Stimulated activated naive CD8-positive, alpha-beta T cell treated with anti-CD3 and anti-CD28 coated beads, Interleukin-15, amount 100 ng/mL, for 72 hours (primary cell): Measurements from ENCODE around the gene SAG.

ENCODE experiments used
- ATAC-seq: fragments of 150-1000 bp; cut with Tn5 transposase; 2 replicates; pipeline ENCODE4 v1.10.0; 2021; ENCODE audit warnings: mild to moderate bottlenecking, moderate library complexity
- DNase-seq, 2 donors: peaks; one replicate each; pipeline ENCODE4 v3.0.0; 2021 to 2022
- H3K27ac Mint-ChIP-seq, 2 donors: one replicate each; pipeline ENCODE4 v1.8.0; 2022; ENCODE audit warnings: mild to moderate bottlenecking in 2 of 2, mixed read lengths in 2 of 2, moderate library complexity in 2 of 2
- H3K27me3 Mint-ChIP-seq: one replicate; pipeline ENCODE4 v1.8.0; 2022; ENCODE audit warnings: mixed read lengths
- H3K4me1 Mint-ChIP-seq: one replicate; pipeline ENCODE4 v1.8.0; 2022; ENCODE audit warnings: mild to moderate bottlenecking, mixed read lengths
- H3K4me3 Mint-ChIP-seq, 2 donors: one replicate each; pipeline ENCODE4 v1.8.0; 2022; ENCODE audit warnings: mild to moderate bottlenecking in 2 of 2, mixed read lengths in 2 of 2, moderate library complexity in 1 of 2
- H3K9me3 Mint-ChIP-seq, 2 donors: one replicate each; pipeline ENCODE4 v1.8.0; 2022; ENCODE audit warnings: mixed read lengths in 2 of 2

SAG gene

DNA sequence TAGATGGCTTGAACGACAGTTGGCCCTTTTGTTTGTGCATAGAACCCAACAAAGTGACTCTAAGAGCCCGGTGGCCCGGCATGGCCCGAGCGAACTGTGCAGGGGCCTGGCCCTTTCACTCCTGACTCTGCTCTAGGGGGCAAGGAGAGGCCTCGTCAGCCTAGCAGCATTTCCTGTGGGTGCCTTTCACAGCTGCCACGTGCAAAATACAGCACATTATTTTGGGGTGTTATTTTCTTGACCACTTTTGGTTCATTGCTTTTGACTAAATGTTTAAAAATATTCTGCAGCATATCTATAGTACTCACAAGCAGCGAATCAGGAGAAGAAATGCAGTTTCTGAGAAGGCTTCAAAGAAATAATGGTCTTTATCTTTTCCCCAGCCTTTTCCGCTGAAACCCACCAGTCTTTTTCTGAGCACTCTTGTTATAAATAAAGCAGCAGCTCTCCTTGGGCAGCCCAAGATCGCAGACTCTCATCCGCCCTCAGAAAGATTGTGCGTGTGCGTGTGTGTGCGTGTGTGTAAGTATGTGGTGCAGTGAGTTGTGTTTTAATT lies 78.0 kb downstream of the SAG start:
- DNase-seq, result no peak
- Mint-ChIP-seq H3K9me3 (no peaks in the 10 kb centered on the region), H3K4me3 (peak overlapping the region; percentile 72 to 76), H3K4me1 (peaks cover 92% of the 10 kb centered on the region), H3K27me3 (no peaks in the 10 kb centered on the region), H3K27ac (peak overlapping the region; percentile 87 to 94)
- ATAC-seq, result peak; percentile 72

- peak; percentile 61 for ATAC-seq
- Mint-ChIP-seq H3K4me3 (peak overlapping the region; percentile 72 to 76), H3K4me1 (peaks cover 83% of the 10 kb centered on the region), H3K27me3 (no peaks in the 10 kb centered on the region), H3K9me3 (no peaks in the 10 kb centered on the region), H3K27ac (peak overlapping the region; percentile 51 to 87)
- DNase-seq, result no peak
Observed at GRCh38 chr2:233386382-233387041, 78.9 kb downstream of the SAG start.

DNA sequence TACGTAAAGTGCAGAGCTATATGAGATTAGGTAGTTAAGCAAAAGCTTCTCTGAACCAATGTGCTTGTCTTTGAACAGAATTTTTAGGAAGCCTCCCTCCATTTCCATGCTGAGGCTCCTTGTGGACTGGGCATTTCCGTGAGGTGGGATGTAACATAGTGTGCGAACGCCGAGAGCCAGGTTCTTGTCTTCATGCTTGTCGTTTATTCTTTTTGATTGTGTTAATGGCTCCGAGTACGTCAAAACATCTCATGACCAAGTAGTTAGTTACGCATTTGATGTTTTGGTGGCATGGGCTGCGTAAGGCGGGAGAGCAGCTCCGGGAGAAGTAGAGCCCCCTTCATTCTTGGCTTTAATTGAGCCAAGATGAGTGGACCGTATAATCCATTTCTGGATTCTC lies 79.6 kb downstream of the SAG start:
- DNase-seq (no peak), ATAC-seq (no peak)
- peaks cover 76% of the 10 kb centered on the region for H3K4me1 Mint-ChIP-seq
- H3K9me3 Mint-ChIP-seq, result no peaks in the 10 kb centered on the region
- peak overlapping the region; percentile 9 to 72 for H3K4me3 Mint-ChIP-seq
- peak overlapping the region; percentile 52 to 72 for H3K27ac Mint-ChIP-seq
- no peaks in the 10 kb centered on the region for H3K27me3 Mint-ChIP-seq

DNA sequence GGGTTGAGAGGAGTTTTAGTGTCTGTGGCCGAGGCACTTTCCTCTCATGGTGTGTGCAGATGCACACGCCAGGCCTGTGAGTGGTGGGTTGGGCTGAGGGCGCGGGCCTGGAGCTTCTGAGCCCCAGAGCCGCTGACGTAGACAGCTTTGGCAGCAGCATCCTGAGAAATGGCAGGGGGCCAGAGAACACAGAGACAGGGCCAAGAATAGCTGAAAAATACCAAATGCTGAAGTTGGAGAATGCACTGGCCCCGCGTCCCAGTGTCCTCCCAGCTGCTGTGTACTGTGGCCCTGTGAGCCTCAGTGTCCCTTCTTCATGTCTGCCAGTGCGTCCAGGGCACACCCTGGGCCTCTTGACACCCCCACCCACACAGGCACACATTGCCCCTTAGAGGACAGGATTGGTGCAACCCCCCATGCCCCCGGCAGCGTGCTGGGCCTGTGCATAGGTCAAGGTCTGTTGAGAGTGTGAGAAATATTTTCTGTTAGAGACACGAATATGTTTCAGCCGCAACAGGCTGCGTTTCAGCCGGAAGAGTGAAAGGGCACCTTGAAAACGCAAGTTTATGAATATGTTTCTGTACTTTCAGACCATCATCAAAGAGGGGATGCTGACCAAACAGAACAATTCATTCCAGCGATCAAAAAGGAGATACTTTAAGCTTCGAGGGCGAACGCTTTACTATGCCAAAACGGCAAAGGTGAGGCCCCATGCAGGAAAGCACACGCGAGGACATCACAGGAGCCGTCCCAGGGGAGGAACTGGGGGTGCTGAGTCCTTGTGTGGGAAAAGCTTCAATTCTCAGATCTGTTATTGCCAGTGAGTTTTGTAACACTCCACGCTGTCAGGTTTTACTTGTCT lies 80.3 kb downstream of the SAG start:
- no peaks in the 10 kb centered on the region for H3K9me3 Mint-ChIP-seq
- ATAC-seq (no peak), DNase-seq (no peak)
- peaks cover 69% of the 10 kb centered on the region for H3K4me1 Mint-ChIP-seq
- no peak overlapping the region for H3K27ac Mint-ChIP-seq
- H3K4me3 Mint-ChIP-seq, result peak overlapping the region in 1 of 2 donors; percentile 72
- no peaks in the 10 kb centered on the region for H3K27me3 Mint-ChIP-seq

DNA sequence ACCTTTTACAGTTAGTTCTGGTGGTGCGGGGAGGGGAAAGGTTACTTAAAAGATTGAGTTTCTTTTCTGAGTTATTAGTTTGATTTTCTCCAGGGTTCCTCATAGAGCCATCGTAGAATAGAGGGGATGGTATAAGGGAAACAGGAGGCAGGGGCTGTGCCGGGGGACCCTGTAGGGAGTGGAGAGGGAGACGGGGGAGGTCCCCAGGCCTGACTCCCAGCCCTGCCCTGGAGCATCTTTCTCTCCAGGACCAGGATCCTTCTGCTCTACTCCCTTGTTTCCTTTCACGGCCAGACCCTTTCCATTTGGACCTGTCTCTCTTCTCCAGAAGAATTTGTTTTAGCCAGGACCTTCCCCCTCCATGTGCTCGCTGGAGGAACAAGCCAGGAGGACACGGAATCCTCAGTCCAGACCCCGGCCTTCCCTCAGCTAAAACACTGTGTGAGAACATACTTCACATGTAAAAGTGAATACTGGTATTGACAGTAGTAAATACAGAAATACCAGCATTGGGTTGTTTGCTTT lies 82.0 kb downstream of the SAG start:
- H3K4me3 Mint-ChIP-seq, result no peak overlapping the region
- no peaks in the 10 kb centered on the region for H3K9me3 Mint-ChIP-seq
- ATAC-seq, result no peak
- peaks cover 54% of the 10 kb centered on the region for H3K4me1 Mint-ChIP-seq
- no peak for DNase-seq
- no peaks in the 10 kb centered on the region for H3K27me3 Mint-ChIP-seq
- H3K27ac Mint-ChIP-seq, result no peak overlapping the region

DNA sequence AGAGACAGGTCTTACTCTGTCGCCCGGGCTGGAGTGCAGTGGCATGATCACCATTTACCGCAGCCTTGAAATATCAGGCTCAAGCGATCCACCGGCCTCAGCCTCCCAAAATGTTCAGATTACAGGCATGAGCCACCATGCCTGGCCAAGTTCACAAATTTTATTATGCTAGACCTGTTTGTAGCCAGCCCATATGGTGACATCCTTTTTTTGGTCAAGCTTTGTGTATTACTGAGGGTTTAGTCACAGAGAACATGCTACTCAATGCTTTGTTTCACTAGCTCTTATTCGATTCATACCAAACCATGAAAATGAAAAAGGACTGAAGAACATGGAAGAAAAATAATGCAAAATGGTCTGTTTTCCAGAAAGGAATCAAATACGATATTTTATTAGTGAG lies 88.1 kb downstream of the SAG start:
- no peaks in the 10 kb centered on the region for H3K9me3 Mint-ChIP-seq
- peaks cover 55% of the 10 kb centered on the region for H3K4me1 Mint-ChIP-seq
- no peaks in the 10 kb centered on the region for H3K27me3 Mint-ChIP-seq
- H3K4me3 Mint-ChIP-seq, result no peak overlapping the region
- no peak for ATAC-seq
- no peak overlapping the region for H3K27ac Mint-ChIP-seq
- no peak for DNase-seq
